Measurements from ENCODE around the gene BARD1.

- TF ChIP-seq POU6F1 (CRISPR knock-in tag; IDR thresholded peaks at IDR 0.05; ENCODE audit: borderline replicate concordance, low read depth) = no peak
- no peak for TF ChIP-seq CREB5 (CRISPR knock-in tag; IDR thresholded peaks at IDR 0.05; ENCODE audit: low read depth)
- no peak for TF ChIP-seq TOX (CRISPR knock-in tag; IDR thresholded peaks at IDR 0.05; ENCODE audit: borderline replicate concordance)
Observed at GRCh38 chr2:214710729-214711128, 98.8 kb downstream of the BARD1 start.
